Hepatocyte (in vitro differentiated cells): ENCODE results near the gene MYO3B.

Experiments
- EZH2 ChIP-seq: fragments of 200-600 bp; sonication (generic); IDR thresholded peaks from 2 replicates; pipeline ENCODE4 v1.6.1; 2016; ENCODE audit warnings: antibody characterized with exemption, mild to moderate bottlenecking, borderline replicate concordance
- EZH2phosphoT487 ChIP-seq: fragments of 200-600 bp; sonication (generic); IDR thresholded peaks from one replicate; pipeline ENCODE4 v1.6.1; 2018; ENCODE audit warnings: antibody characterized with exemption, mild to moderate bottlenecking, low read depth, moderate library complexity; ENCODE audit not compliant: unreplicated experiment, severe bottlenecking
- TF ChIP-seq, protein P1 (sequence below): fragments of 200-600 bp; sonication (generic); IDR thresholded peaks from 2 replicates; pipeline ENCODE4 v1.5.1; 2016; ENCODE audit warnings: antibody characterized with exemption, mild to moderate bottlenecking; ENCODE audit not compliant: poor library complexity

DNA sequence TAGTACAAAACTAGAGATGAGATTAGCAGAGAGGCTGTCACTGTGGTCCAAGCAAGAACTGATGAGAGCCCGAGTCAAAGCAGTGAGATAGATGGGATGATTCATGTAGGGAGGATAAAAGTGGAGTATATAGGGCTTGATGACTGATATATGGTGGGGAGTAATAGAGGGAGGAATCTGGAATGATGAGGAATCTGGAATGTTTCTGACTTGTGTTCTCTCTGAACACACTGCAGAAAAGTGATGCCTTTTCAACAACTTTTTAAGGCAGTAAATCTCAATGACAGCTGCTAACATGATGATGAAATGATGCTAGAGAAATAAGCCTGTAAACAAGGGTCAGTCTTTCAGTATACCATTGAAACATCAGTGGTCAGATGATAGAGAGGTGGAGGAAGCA, 393.7 kb downstream of the MYO3B start:
- TF ChIP-seq, protein P1, sequence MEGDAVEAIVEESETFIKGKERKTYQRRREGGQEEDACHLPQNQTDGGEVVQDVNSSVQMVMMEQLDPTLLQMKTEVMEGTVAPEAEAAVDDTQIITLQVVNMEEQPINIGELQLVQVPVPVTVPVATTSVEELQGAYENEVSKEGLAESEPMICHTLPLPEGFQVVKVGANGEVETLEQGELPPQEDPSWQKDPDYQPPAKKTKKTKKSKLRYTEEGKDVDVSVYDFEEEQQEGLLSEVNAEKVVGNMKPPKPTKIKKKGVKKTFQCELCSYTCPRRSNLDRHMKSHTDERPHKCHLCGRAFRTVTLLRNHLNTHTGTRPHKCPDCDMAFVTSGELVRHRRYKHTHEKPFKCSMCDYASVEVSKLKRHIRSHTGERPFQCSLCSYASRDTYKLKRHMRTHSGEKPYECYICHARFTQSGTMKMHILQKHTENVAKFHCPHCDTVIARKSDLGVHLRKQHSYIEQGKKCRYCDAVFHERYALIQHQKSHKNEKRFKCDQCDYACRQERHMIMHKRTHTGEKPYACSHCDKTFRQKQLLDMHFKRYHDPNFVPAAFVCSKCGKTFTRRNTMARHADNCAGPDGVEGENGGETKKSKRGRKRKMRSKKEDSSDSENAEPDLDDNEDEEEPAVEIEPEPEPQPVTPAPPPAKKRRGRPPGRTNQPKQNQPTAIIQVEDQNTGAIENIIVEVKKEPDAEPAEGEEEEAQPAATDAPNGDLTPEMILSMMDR: no peak
- TF ChIP-seq EZH2 (no peak), EZH2phosphoT487 (no peak)
